SK-N-MC (cell line): ENCODE data around the gene AHR.
"Not testable (repeated sequence)": the region's sequence is repeated elsewhere in the genome, so short reads cannot be mapped to it uniquely, and the experiment has no call there.

Source experiments
- EZH2 ChIP-seq: fragments of 200-600 bp; sonication (generic); IDR thresholded peaks from one replicate; pipeline ENCODE4 v1.6.1; 2017; ENCODE audit warnings: antibody characterized with exemption
- FOXP2 ChIP-seq: optimal IDR thresholded peaks from 2 replicates; pipeline ENCODE3; 2011; ENCODE audit warnings: mild to moderate bottlenecking, moderate library complexity; ENCODE audit not compliant: insufficient read depth; ENCODE audit errors: extremely low read length, control extremely low read depth
- POLR2AphosphoS5 ChIP-seq: IDR thresholded peaks from 2 replicates; pipeline ENCODE4 v1.6.1; 2012; ENCODE audit warnings: mild to moderate bottlenecking, low read depth, low read length, borderline replicate concordance

DNA sequence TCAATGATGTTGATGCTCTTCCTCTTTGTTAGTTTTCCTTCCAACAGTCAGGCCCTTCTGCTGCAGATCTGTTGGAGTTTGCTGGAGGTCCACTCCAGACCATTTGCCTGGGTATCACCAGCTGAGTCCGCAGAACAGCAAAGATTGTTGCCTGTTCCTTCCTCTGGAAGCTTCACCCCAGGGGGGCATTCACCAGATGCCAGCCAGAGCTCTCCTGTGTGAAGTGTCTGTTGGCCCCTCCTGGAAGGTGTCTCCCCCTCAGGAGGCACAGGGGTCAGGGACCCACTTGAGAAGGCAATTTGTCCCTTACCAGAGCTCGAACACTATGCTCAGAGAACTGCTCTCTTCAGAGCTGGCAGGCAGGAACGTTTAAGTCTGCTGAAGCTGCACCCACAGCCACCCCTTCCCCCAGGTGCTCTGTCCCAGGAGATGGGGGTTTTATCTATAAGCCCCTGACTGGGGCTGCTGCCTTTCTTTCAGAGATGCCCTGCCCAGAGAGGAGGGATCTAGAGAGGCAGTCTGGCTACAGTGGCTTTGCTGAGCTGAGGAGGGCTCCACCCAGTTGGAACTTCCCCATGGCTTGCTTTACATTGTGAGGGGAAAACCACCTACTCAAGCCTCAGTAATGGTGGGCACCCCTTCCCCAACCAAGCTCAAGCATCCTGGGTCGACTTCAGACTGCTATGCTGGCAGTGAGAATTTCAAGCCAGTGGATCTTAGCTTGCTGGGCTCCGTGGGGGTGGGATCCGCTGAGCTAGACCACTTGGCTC, 55.4 kb downstream of the AHR start:
- TF ChIP-seq EZH2, FOXP2, POLR2AphosphoS5: not testable (repeated sequence)
